Stimulated activated CD4-positive, alpha-beta T cell treated with anti-CD3 and anti-CD28 coated beads, Interleukin-15, amount 100 ng/mL, for 48 hours (primary cell): ENCODE data around the gene MAP7D3.
"Not testable (repeated sequence)": the region's sequence is repeated elsewhere in the genome, so short reads cannot be mapped to it uniquely, and the experiment has no call there.

ENCODE experiments used
- DNase-seq, 2 donors: peaks; one replicate each; pipeline ENCODE4 v3.0.0-alpha.2; 2020; ENCODE audit warnings: low read depth in 2 of 2

The MAP7D3 gene

GRCh38 chrX:136251041-136251991 lies at the start of gene MAP7D3:
Gene MAP7D3 (minus strand): TSS chrX:136251400. CDS start chrX:136251358, 42 bp downstream.
- peak; percentile 27 to 30 for DNase-seq

DNA sequence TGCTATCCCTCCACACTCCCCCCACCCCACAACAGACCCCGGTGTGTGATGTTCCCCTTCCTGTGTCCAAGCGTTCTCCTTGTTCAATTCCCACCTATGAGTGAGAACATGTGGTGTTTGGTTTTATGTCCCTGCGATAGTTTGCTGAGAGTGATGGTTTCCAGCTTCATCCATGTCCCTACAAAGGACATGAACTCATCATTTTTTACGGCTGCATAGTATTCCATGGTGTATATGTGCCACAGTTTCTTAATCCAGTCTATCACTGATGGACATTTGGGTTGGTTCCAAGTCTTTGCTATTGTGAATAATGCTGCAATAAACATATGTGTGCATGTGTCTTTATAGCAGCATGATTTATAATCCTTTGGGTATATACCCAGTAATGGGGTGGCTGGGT lies 49.5 kb upstream of the MAP7D3 start, which contains the start of gene ADGRG4:
Gene ADGRG4 (plus strand): TSS at position 243 of the 400 bp plus-strand sequence. CDS start 7,815 bp downstream, outside the sequence.
- DNase-seq = not testable (repeated sequence)

GRCh38 chrX:136295380-136295779 lies 44.2 kb upstream of the MAP7D3 start:
- DNase-seq = no peak

- DNase-seq = no peak
Observed at GRCh38 chrX:136292656-136293055, 41.5 kb upstream of the MAP7D3 start.

DNA sequence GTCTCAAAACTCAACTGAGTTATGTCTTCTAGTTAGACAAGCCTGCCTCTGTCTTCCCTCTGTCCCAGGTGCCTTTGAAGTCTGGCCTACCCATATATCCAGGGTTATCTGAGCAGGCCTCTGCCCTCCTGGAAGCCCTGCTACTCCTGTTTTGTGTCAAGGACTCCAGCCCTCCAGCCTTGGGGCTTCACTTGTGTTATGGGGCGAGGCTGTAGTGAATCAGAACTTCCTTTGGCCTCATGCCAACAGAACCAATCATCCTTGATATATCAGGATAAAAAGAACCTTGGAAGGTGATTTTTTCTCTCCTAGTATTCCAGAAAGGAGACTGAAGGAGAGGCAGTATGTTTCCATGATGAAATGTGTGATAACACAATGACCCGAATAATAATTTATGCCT lies 40.6 kb upstream of the MAP7D3 start:
- no peak for DNase-seq

GRCh38 chrX:136286375-136286774 lies 35.2 kb upstream of the MAP7D3 start:
- DNase-seq = not testable (repeated sequence)

GRCh38 chrX:136275553-136275952 lies 24.4 kb upstream of the MAP7D3 start:
- DNase-seq = no peak

DNA sequence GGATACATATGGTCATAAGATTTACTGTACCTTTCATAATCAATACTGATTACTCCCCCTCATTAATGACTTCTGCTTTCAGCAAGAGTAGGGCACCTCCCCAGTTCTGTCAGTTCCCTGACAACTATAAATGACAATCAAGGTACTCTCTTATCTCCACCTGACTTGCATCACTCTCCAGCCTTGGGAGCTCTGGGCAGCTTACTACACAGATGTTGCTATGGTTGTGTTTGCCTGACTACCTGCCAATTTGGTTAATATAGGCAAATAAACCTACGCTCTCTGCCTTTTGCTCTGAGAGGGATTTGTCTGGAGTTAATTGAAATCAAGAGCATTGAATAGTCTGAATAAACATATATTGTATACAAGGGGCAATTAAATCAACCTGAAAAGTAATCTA lies 22.8 kb upstream of the MAP7D3 start:
- no peak for DNase-seq

- DNase-seq = no peak
Observed at GRCh38 chrX:136272325-136272724, 21.1 kb upstream of the MAP7D3 start.

- no peak for DNase-seq
Observed at GRCh38 chrX:136271300-136271699, 20.1 kb upstream of the MAP7D3 start.

DNA sequence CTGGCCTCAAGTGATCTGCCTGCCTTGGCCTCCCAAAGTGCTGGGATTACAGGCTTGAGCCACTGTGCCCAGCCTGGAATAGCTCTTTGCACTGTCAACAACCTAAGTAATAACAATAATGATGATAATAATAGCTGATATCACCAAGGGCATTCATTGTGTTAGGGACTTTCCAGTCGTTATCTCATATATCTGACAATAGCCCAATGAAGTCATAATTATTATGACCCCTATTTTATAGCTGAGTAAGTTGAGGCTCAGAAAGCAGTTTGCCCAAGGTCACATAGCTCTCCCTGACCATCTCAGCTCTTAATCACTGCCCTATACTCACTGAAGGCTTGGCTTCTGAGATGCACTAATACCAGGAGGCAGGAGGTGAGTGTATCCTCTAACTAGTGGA lies 18.7 kb upstream of the MAP7D3 start:
- no peak for DNase-seq

DNA sequence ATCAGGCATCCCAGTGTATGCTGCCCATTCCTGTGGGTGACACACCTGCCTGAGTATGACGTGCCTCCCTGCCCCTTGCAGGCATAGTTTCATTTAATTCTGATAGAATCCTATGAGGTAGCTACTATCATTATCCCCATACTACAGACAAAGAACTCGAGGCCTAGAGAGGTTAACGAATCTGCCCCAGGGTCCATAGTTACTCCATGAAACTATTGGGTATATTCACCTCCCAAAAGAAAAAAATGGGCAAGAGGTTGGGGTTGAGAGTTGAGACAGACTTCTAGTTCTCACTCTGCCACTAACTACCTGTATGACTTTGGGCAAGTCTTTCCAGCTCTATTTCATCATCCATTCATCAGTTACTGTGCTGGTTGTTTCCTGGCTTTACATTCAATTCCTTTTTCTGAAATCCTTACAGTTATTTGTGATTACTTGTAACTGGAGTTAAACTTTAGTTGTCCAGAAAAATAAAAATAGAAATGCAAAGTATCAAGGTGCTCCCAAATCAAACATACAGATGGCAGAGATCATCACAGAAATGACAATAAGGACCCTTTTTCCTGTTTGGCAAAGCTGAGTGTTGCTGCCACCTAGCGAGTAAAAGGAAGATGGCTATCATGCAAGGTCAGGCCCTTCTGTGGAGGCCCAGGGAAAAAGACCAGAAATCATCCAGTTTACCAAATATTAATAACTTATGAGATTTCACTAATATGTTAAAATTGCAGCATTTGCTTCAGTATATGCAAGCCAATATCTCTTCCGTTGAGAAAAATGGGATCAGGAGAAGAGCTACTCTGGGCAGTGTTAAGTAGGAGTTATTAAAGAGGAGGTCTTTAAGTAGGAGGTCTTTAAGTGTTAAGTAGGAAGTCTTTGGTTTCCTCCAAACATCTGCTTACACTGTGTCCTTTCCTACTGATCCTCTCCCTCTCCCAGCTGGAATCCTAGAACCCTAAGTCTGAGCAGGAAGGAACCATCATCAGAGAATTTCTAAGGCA lies 17.1 kb upstream of the MAP7D3 start:
- DNase-seq = peak in 1 of 2 donors; percentile 33

DNA sequence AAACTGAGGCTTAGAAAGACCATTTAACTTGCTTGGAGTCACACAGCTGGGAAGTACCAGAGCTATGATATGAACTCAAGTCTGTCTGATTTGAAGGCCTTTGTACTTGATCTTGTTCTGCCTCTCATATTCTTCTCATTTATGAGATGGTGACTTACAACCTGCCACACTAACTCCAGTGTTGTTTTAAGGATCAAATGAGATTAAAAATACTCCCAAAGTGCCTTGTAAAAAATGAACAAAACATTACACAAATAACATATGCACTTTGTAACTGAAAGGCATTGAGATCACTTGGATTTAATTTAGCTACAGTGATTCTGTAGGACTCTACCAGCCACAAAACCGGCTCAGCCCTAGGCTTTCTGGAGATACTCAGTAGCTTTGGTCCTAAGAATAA lies 15.6 kb upstream of the MAP7D3 start:
- DNase-seq = no peak

DNA sequence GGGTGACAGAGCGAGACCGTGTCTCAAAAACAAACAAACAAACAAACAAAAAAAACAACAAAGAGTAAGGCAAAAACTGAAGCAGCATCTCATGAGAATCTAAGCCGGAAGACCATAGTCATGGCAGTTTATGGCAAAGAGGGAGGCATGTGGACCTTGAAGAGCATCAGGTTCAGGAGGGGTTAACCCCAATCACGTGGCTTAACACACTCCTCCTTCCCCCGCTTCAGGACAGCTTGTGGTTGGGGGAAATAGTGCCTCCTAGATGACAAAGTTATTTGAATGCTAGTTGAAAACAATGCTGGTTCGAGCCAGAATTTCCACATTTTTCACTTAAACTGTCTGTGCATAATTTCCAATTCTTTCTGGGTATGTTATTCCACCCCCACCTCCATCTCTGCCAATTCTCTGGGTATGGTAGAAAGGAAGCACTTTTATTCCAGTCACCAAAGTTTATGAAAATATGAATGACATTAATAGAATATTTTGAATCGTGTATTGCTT lies 11.7 kb upstream of the MAP7D3 start:
- no peak for DNase-seq

GRCh38 chrX:136262243-136262642 lies 11.0 kb upstream of the MAP7D3 start:
- DNase-seq = no peak

DNA sequence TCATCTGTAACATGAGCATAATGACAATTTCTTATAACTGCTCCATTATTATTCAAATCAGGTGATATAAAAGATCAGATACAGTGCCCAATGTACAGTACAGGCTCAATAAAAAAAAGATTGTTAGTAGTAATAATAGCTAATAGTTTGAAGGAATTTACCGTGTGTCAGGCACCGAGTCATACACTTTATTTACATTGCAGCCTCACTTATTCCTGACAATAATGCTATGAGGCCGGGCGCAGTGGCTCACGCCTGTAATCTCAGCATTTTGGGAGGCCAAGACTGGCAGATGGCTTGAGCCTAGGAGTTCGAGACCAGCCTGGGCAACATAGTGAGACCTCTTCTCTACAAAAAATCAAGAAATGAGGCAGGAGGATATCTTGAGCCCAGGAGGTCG lies 10.1 kb upstream of the MAP7D3 start:
- DNase-seq = no peak

GRCh38 chrX:136260776-136261175 lies 9.6 kb upstream of the MAP7D3 start:
- DNase-seq = no peak

DNA sequence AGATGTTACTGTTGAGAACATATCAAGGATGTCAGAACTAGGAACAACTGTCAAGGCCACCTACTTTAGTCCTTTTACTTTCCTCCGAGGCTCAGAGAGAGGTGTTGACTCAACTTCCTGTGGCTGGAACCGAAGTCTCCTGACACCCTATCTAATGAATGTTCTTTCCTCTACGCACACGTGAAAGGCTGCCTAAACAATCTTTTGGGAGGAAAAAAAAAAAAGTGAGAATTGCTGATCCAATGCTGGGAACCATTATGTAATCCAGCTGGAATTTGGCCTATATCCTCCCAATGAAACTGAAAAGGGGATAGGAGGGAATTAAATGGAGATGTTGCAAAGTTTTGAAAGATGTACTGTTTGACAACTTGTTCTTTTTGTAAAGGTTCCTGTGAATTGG lies 8.3 kb upstream of the MAP7D3 start:
- DNase-seq = no peak

DNA sequence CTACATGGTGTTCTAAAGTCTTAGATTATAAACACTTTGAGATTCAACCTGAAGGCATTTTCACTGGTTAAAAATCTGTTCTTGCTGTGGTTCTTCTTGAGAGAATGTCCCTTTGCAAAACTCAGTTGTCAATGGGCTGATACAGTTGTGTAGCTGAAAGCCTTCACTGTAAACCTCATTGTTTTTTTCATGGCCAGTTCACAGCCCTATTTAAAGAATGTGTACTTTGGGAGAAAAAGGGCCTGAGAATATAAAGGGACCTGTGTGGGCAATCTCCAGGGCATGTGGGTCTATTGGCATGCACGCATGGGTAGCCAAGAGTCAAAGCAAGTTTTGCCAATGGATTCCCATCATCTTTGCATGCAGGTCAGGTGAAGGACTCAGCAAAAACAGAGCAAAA lies 7.8 kb upstream of the MAP7D3 start:
- DNase-seq = no peak

DNA sequence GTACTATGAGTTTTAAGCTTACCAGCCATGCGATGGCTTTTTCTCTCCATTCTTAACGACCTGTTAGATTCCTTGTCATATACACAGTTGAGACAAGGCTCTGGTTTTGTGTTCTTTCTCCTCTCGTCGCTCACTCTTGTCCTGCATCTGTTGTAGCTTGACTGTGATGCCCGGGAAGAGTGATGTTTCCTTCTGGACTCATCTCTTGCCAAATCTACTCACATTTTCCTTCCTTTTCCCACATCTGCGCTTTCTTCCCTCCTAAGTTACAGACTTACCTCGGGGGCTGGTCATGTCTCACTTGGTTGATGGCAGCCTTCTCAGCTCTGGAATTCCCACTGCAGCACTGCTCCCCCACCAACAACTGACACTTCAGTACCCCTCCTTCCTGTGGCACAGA lies 4.8 kb upstream of the MAP7D3 start:
- no peak for DNase-seq

GRCh38 chrX:136255541-136255940 lies 4.3 kb upstream of the MAP7D3 start:
- DNase-seq = no peak
